HEK293 (cell line): Measurements from ENCODE around the gene NEIL3.

Experiments
- ATF2 ChIP-seq: fragments of 450-650 bp; formaldehyde crosslinking; IDR thresholded peaks from 2 replicates; pipeline ENCODE4 v1.5.1; 2016; ENCODE audit warnings: missing biosample characterization, missing genetic modification characterization, low read depth
- PRDM1 ChIP-seq: fragments of 450-650 bp; formaldehyde crosslinking; IDR thresholded peaks from 2 replicates; pipeline ENCODE4; 2016; ENCODE audit warnings: missing biosample characterization, missing genetic modification characterization
- SP2 ChIP-seq: fragments of 450-650 bp; formaldehyde crosslinking; IDR thresholded peaks from 2 replicates; pipeline ENCODE4 v1.5.1; 2016; ENCODE audit warnings: missing biosample characterization, missing genetic modification characterization
- YY1 ChIP-seq: fragments of 450-650 bp; formaldehyde crosslinking; IDR thresholded peaks from 2 replicates; pipeline ENCODE4 v1.5.1; 2018; ENCODE audit warnings: missing biosample characterization, missing genetic modification characterization
- ZBTB21 ChIP-seq: fragments of 450-650 bp; formaldehyde crosslinking; IDR thresholded peaks from 2 replicates; pipeline ENCODE4 v1.5.1; 2017; ENCODE audit warnings: missing biosample characterization, missing genetic modification characterization
- ZNF133 ChIP-seq: fragments of 450-650 bp; formaldehyde crosslinking; IDR thresholded peaks from 2 replicates; pipeline ENCODE4 v1.5.1; 2016; ENCODE audit warnings: missing biosample characterization, missing genetic modification characterization
- ZNF174 ChIP-seq: fragments of 450-650 bp; formaldehyde crosslinking; IDR thresholded peaks from 2 replicates; pipeline ENCODE4 v1.5.0; 2017; ENCODE audit warnings: missing biosample characterization, mild to moderate bottlenecking, missing genetic modification characterization
- ZNF184 ChIP-seq: fragments of 450-650 bp; IDR thresholded peaks from 2 replicates; pipeline ENCODE4 v1.5.1; 2018; ENCODE audit warnings: missing biosample characterization, mild to moderate bottlenecking, missing genetic modification characterization
- ZNF221 ChIP-seq: fragments of 450-650 bp; formaldehyde crosslinking; IDR thresholded peaks from 2 replicates; pipeline ENCODE4 v1.5.1; 2017; ENCODE audit warnings: missing biosample characterization, missing genetic modification characterization, borderline replicate concordance
- ZNF274 ChIP-seq, 2 experiments: fragments of 200-500 bp in 1 of 2; fragments of 450-650 bp in 1 of 2; sonication (Bioruptor generic) in 1 of 2; formaldehyde crosslinking in 1 of 2; IDR thresholded peaks; 2 replicates each; pipeline versions ENCODE4 v1.5.1 to v1.6.1; 2014 to 2016; ENCODE audit warnings: borderline replicate concordance in 1 of 2, inconsistent platforms in 1 of 2, low read length in 1 of 2, missing biosample characterization in 1 of 2, missing genetic modification characterization in 1 of 2
- ZNF549 ChIP-seq: fragments of 450-650 bp; IDR thresholded peaks from 2 replicates; pipeline ENCODE4 v1.5.1; 2018; ENCODE audit warnings: missing biosample characterization, missing genetic modification characterization, mild to moderate bottlenecking, inconsistent platforms, moderate library complexity
- TF ChIP-seq, protein P1 (sequence below): fragments of 450-650 bp; formaldehyde crosslinking; IDR thresholded peaks from 2 replicates; pipeline ENCODE4 v1.5.1; 2016; ENCODE audit warnings: missing biosample characterization, missing genetic modification characterization
- TF ChIP-seq, protein P2 (sequence below): fragments of 450-650 bp; formaldehyde crosslinking; IDR thresholded peaks from 2 replicates; pipeline ENCODE4 v1.5.1; 2016; ENCODE audit warnings: missing biosample characterization, missing genetic modification characterization

DNA sequence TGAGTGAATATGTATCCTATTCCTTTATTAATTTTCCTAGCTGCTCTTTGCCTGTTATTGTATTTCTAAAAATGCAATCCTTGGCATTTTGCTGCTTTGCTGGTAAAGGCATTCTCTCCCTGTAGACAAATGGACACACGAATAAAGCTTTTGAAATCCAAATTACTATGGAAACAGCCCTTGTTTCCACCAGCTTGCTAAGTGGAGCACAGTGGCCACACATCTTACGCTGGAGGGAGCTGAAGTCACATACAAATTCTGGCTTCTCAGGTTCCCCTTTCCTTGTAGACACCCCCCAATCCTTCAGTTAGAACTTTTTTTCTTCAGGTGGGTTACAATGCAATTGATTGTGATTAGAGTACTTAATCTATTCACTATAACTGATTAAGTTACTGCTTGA lies 66.3 kb downstream of the NEIL3 start:
- no peak for TF ChIP-seq ZNF221 (tag by site-specific recombination)
- TF ChIP-seq, protein P1, sequence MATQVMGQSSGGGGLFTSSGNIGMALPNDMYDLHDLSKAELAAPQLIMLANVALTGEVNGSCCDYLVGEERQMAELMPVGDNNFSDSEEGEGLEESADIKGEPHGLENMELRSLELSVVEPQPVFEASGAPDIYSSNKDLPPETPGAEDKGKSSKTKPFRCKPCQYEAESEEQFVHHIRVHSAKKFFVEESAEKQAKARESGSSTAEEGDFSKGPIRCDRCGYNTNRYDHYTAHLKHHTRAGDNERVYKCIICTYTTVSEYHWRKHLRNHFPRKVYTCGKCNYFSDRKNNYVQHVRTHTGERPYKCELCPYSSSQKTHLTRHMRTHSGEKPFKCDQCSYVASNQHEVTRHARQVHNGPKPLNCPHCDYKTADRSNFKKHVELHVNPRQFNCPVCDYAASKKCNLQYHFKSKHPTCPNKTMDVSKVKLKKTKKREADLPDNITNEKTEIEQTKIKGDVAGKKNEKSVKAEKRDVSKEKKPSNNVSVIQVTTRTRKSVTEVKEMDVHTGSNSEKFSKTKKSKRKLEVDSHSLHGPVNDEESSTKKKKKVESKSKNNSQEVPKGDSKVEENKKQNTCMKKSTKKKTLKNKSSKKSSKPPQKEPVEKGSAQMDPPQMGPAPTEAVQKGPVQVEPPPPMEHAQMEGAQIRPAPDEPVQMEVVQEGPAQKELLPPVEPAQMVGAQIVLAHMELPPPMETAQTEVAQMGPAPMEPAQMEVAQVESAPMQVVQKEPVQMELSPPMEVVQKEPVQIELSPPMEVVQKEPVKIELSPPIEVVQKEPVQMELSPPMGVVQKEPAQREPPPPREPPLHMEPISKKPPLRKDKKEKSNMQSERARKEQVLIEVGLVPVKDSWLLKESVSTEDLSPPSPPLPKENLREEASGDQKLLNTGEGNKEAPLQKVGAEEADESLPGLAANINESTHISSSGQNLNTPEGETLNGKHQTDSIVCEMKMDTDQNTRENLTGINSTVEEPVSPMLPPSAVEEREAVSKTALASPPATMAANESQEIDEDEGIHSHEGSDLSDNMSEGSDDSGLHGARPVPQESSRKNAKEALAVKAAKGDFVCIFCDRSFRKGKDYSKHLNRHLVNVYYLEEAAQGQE = no peak
- TF ChIP-seq YY1 (tag by site-specific recombination) = no peak
- no peak for TF ChIP-seq PRDM1 (tag by site-specific recombination)
- no peak for TF ChIP-seq ZNF133 (tag by site-specific recombination)
- TF ChIP-seq, protein P2, sequence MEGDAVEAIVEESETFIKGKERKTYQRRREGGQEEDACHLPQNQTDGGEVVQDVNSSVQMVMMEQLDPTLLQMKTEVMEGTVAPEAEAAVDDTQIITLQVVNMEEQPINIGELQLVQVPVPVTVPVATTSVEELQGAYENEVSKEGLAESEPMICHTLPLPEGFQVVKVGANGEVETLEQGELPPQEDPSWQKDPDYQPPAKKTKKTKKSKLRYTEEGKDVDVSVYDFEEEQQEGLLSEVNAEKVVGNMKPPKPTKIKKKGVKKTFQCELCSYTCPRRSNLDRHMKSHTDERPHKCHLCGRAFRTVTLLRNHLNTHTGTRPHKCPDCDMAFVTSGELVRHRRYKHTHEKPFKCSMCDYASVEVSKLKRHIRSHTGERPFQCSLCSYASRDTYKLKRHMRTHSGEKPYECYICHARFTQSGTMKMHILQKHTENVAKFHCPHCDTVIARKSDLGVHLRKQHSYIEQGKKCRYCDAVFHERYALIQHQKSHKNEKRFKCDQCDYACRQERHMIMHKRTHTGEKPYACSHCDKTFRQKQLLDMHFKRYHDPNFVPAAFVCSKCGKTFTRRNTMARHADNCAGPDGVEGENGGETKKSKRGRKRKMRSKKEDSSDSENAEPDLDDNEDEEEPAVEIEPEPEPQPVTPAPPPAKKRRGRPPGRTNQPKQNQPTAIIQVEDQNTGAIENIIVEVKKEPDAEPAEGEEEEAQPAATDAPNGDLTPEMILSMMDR (tag by site-specific recombination) = no peak
- TF ChIP-seq ZNF174 (tag by site-specific recombination) = no peak
- no peak for TF ChIP-seq SP2 (tag by site-specific recombination)
- no peak for TF ChIP-seq ZNF549 (tag by site-specific recombination)
- TF ChIP-seq ATF2 (tag by site-specific recombination) = no peak
- TF ChIP-seq ZNF274 (IDR thresholded peaks at IDR 0.05; ENCODE audit: low read length) = no peak
- TF ChIP-seq ZNF274 (tag by site-specific recombination; IDR thresholded peaks at IDR 0.05; ENCODE audit: borderline replicate concordance) = no peak
- TF ChIP-seq ZBTB21 = no peak
- TF ChIP-seq ZNF184 = no peak
